Measurements from ENCODE around the gene RING1. TPM values are rescaled to one million over a fixed set of nuclear protein-coding genes. Genes with fewer than 3 reads are reported as not detected.

The RING1 gene
- total RNA-seq, 1 experiment from 2014 or later: 45.9 TPM

- Histone ChIP-seq H3K4me1 (ENCODE audit: control insufficient read depth in 1 of 2, insufficient read depth in 2 of 2, low read length in 2 of 2) (peaks cover 0 to 7% of the 10 kb centered on the region in 2 experiments; a peak in 2 of 4 replicates), H3K4me3 (replicated peaks in 1 of 2; ENCODE audit: low read depth in 1 of 2, low read length in 2 of 2) (no peak overlapping the region), H2AFZ (ENCODE audit: low read depth, low read length, poor library complexity, severe bottlenecking) (no peak overlapping the region), H3K9ac (ENCODE audit: low read length) (no peak overlapping the region), H3K9me3 (ENCODE audit: control insufficient read depth in 1 of 2, insufficient read depth in 1 of 2, low read depth in 1 of 2, low read length in 2 of 2) (no peaks in the 10 kb centered on the region), H3K36me3 (ENCODE audit: control insufficient read depth in 1 of 2, insufficient read depth in 2 of 2, low read length in 2 of 2) (no peaks in the 10 kb centered on the region), H4K20me1 (ENCODE audit: insufficient read depth) (no peaks in the 10 kb centered on the region), H3K9me2 (ENCODE audit: insufficient read depth) (no peaks in the 10 kb centered on the region), H3K27ac (ENCODE audit: low read depth, low read length) (no peak overlapping the region), H3K27me3 (ENCODE audit: insufficient read depth, low read length) (no peaks in the 10 kb centered on the region), H3K79me2 (ENCODE audit: insufficient read depth, low read length) (no peaks in the 10 kb centered on the region), H3K4me2 (ENCODE audit: low read length) (no peak overlapping the region)
- no peak for ATAC-seq
- BruUV-seq (replicated peaks): no TSS peak
- DNase-seq (ENCODE audit: low read depth, low spot score): no peak
- RAD21 ChIA-PET (ENCODE audit: low non-redundant PET in 1 of 2, low total read pairs in 2 of 2, uncharacterized antibody in 2 of 2, unreplicated experiment in 2 of 2): no interaction called here
- intact Hi-C loops (cut with micrococcal nuclease): no loop called here
- POLR2A ChIA-PET: no interaction called here
- CTCF ChIA-PET: no interaction called here
- TF ChIP-seq CBX3 (IDR thresholded peaks at IDR 0.05; ENCODE audit: low read depth): no peak
- TF ChIP-seq SIN3A (IDR thresholded peaks at IDR 0.05; ENCODE audit: low read depth): no peak
- no peak for TF ChIP-seq EZH2phosphoT487 (IDR thresholded peaks at IDR 0.05; ENCODE audit: borderline replicate concordance)
- no peak for TF ChIP-seq POLR2AphosphoS5 (IDR thresholded peaks at IDR 0.05; ENCODE audit: low read depth, low read length)
- TF ChIP-seq FOSL1 (IDR thresholded peaks at IDR 0.05; ENCODE audit: low read depth): no peak
- TF ChIP-seq ZFX (IDR thresholded peaks at IDR 0.05): no peak
- no peak for TF ChIP-seq ELF1 (IDR thresholded peaks at IDR 0.05; ENCODE audit: borderline replicate concordance, low read depth)
- no peak for TF ChIP-seq MAX (IDR thresholded peaks at IDR 0.05)
- no peak for TF ChIP-seq EGR1 (IDR thresholded peaks at IDR 0.05; ENCODE audit: low read depth)
- TF ChIP-seq REST (IDR thresholded peaks at IDR 0.05; ENCODE audit: low read depth): no peak
- TF ChIP-seq YY1 (IDR thresholded peaks at IDR 0.05; ENCODE audit: extremely low read depth, insufficient replicate concordance, low read depth, low read length): no peak
- TF ChIP-seq RAD21 (IDR thresholded peaks at IDR 0.05; ENCODE audit: low read depth): no peak
- no peak for TF ChIP-seq CTCF (IDR thresholded peaks at IDR 0.05 in 2 of 3, conservative IDR thresholded peaks at IDR 0.05 in 1 of 3; ENCODE audit: borderline replicate concordance in 1 of 3, insufficient read depth in 1 of 3, low read depth in 2 of 3, low read length in 2 of 3)
- no peak for TF ChIP-seq ZNF274 (IDR thresholded peaks at IDR 0.05; ENCODE audit: low read depth, low read length)
- no peak for TF ChIP-seq CEBPB (IDR thresholded peaks at IDR 0.05; ENCODE audit: low read depth)
- TF ChIP-seq SRF (IDR thresholded peaks at IDR 0.05; ENCODE audit: low read depth): no peak
- TF ChIP-seq EZH2 (IDR thresholded peaks at IDR 0.05): no peak
- no peak for TF ChIP-seq SP1 (IDR thresholded peaks at IDR 0.05; ENCODE audit: low read depth)
- no peak for TF ChIP-seq JUND (IDR thresholded peaks at IDR 0.05)
- no peak for TF ChIP-seq TCF7L2 (IDR thresholded peaks at IDR 0.05; ENCODE audit: borderline replicate concordance, extremely low read depth, insufficient read depth, insufficient read length)
Measured at GRCh38 chr6:33178755-33179475, 29.4 kb upstream of the RING1 start.

Data from HCT116 (cell line).